ENCODE results near the gene CNKSR2. TPM values are rescaled to one million over a fixed set of nuclear protein-coding genes. Genes with fewer than 3 reads are reported as not detected.

Gene CNKSR2
- total RNA-seq, 1 experiment from 2014 or later, result 52.9 TPM

- H3K9me3 ChIP-seq (ENCODE audit: control insufficient read depth, low read depth, low read length), result peaks cover 4% of the 10 kb centered on the region
- Mint-ChIP-seq H3K27me3 (ENCODE audit: low read depth) (no peaks in the 10 kb centered on the region; the same call in 1 of the 2 replicates), H3K27ac (no peak overlapping the region; a peak in 1 of 7 replicates), H3K36me3 (ENCODE audit: insufficient read depth in 1 of 3, low read depth in 3 of 3) (peaks cover 0 to 5% (median 2%) of the 10 kb centered on the region in 3 experiments; a peak in 3 of 7 replicates), H3K9me3 (peaks cover 3 to 25% of the 10 kb centered on the region in 2 experiments; a peak in 4 of 5 replicates), H3K4me1 (peaks cover 0 to 3% of the 10 kb centered on the region in 2 experiments; a peak in 1 of 4 replicates), H3K4me3 (no peak overlapping the region)
- no peak overlapping the region for H3K9ac ChIP-seq (ENCODE audit: extremely low read depth, insufficient read length, low read length)
- H3K4me1 ChIP-seq (ENCODE audit: insufficient read depth, low read length), result no peaks in the 10 kb centered on the region
- TF ChIP-seq, protein P1, sequence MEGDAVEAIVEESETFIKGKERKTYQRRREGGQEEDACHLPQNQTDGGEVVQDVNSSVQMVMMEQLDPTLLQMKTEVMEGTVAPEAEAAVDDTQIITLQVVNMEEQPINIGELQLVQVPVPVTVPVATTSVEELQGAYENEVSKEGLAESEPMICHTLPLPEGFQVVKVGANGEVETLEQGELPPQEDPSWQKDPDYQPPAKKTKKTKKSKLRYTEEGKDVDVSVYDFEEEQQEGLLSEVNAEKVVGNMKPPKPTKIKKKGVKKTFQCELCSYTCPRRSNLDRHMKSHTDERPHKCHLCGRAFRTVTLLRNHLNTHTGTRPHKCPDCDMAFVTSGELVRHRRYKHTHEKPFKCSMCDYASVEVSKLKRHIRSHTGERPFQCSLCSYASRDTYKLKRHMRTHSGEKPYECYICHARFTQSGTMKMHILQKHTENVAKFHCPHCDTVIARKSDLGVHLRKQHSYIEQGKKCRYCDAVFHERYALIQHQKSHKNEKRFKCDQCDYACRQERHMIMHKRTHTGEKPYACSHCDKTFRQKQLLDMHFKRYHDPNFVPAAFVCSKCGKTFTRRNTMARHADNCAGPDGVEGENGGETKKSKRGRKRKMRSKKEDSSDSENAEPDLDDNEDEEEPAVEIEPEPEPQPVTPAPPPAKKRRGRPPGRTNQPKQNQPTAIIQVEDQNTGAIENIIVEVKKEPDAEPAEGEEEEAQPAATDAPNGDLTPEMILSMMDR (conservative IDR thresholded peaks at IDR 0.05), result no peak
- H3T11ph ChIP-seq (ENCODE audit: low read length), result no peak overlapping the region
- H4K5ac ChIP-seq (ENCODE audit: insufficient read length, low read depth, low read length), result no peak overlapping the region
- H3K56ac ChIP-seq (ENCODE audit: insufficient read length, low read depth, low read length), result no peak overlapping the region
- H3K4me2 ChIP-seq (ENCODE audit: insufficient read depth, insufficient read length, low read length), result no peak overlapping the region
- no peak overlapping the region for H3K18ac ChIP-seq (ENCODE audit: insufficient read length, low read depth, low read length)
- no peaks in the 10 kb centered on the region for H3K79me2 ChIP-seq (ENCODE audit: insufficient read depth, low read length)
- no CpG with 5 or more reads among the region's 57 CpGs for WGBS (ENCODE audit: extremely low coverage, insufficient read length, low lambda C conversion rate)
- no peak overlapping the region for H3K27ac ChIP-seq (ENCODE audit: insufficient read length, low read depth, low read length)
- no peak overlapping the region for H2BK12ac ChIP-seq (ENCODE audit: insufficient read length, low read depth, low read length)
- H3K79me1 ChIP-seq (ENCODE audit: insufficient read depth, low read depth, low read length, poor library complexity, severe bottlenecking), result no peaks in the 10 kb centered on the region
- H2BK5ac ChIP-seq (ENCODE audit: insufficient read length, low read length), result no peak overlapping the region
- no peak overlapping the region for H2BK20ac ChIP-seq (ENCODE audit: low read depth, low read length, poor library complexity, severe bottlenecking)
- no peak overlapping the region for H2BK15ac ChIP-seq (ENCODE audit: low read depth, low read length)
- H2AFZ ChIP-seq (ENCODE audit: low read length), result no peak overlapping the region
- H3K23ac ChIP-seq (ENCODE audit: insufficient read length, low read depth, low read length), result no peak overlapping the region
- DNase-seq, result no peak
- no peaks in the 10 kb centered on the region for H4K20me1 ChIP-seq (ENCODE audit: control insufficient read depth, insufficient read depth, insufficient read length)
- H3K23me2 ChIP-seq (ENCODE audit: insufficient read length, low read depth, low read length, poor library complexity, severe bottlenecking), result no peaks in the 10 kb centered on the region
- no peak overlapping the region for H2BK120ac ChIP-seq (ENCODE audit: low read depth, low read length, poor library complexity, severe bottlenecking)
- H4K8ac ChIP-seq (replicated peaks; ENCODE audit: insufficient read length, low read depth, low read length), result no peak overlapping the region
- H3K4ac ChIP-seq (ENCODE audit: low read depth, low read length), result no peak overlapping the region
- H2AK5ac ChIP-seq (ENCODE audit: insufficient read length, low read length), result no peak overlapping the region
- no peak overlapping the region for H4K91ac ChIP-seq (ENCODE audit: insufficient read length, low read depth, low read length)
- H3K27me3 ChIP-seq (ENCODE audit: insufficient read depth, low read length), result no peaks in the 10 kb centered on the region
- no peak overlapping the region; the same call in 1 of the 2 replicates for H3K14ac ChIP-seq (ENCODE audit: insufficient read depth, low read length)
These were observed 283.3 kb downstream of the CNKSR2 start for GRCh38 chrX:21657318-21658151.
